ENCODE measurements around the gene ALDH1A1.

The ALDH1A1 gene

DNA sequence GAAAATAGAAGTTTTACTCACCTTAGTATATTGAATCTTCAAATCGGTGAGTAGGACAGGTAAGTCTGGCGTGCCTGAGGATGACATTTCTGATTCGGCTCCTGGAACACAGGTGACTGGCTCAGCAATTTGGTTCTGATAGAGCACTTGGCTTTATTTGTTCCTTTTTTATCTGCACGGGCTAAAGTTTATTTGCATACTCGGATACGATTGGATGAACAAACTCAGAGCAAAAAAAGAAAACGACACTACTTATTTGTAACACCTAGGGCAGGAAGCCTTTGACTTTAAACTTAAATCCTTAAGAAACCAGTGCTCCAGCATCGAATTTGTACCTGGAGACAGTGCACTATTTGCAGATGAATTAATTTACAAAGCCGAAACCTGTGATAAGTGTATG is at the start of gene ALDH1A1:
Gene ALDH1A1 (minus strand): TSS at position 140 of the 400 bp plus-strand sequence. CDS start 53 bp downstream, at position 87.
- no peak for DNase-seq (ENCODE audit: low read depth in 2 of 2)

DNA sequence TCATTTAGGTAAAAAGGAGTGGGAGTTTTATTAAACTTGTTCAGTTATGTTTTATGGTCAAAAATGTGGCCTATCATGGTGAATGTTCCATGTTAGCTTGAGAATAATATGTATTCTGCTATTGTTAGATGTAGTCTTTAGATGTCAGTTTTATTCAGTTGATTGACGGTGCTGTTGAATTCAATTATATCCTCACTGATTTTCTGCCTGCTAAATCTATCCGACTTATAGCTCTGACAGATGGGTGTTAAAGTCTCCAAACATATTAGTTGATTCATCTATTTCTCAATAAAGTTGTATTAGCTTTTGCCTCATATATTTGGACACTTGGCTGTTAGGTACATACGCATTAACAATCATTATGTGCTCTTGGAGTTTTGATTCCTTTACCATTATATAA is 49.0 kb upstream of the ALDH1A1 start:
- no peak for DNase-seq (ENCODE audit: low read depth in 2 of 2)

GRCh38 chr9:72998363-72998762 is 45.5 kb upstream of the ALDH1A1 start:
- DNase-seq (ENCODE audit: low read depth in 2 of 2), result no peak

DNA sequence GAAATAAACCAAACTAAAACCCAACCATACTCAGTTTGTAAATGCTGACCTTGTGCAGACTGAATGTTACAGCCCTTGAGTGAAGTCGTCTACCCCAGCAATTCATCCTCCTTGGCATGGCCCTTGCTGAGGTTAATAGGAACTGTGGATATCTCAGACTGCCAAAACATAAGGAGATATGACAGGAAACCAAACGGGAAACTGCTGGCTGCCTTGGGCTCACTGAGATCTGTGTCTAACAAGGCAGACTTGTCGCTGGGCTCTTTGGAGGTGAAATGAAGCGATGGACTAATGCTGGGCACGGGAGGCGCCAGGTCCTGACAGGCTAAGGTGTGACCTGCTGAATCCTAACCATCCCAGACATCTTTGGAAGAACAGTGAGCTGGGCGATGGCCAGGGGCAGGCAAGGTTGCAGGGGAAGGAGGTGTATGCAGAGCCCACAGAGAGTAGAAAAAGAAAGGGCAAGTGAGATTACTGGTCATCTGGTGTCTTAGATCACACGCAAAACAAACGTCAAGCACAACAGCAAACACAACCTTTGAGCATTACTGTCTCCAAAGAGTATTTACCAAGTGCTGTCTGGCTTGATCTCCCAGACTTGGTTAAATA is 44.6 kb upstream of the ALDH1A1 start:
- DNase-seq (ENCODE audit: low read depth in 2 of 2), result no peak

- no peak for DNase-seq (ENCODE audit: low read depth in 2 of 2)
Observed at GRCh38 chr9:72996684-72997314, 43.9 kb upstream of the ALDH1A1 start.

- no peak for DNase-seq (ENCODE audit: low read depth in 2 of 2)
Observed at GRCh38 chr9:72996114-72996513, 43.3 kb upstream of the ALDH1A1 start.

GRCh38 chr9:72995131-72996024 is 42.5 kb upstream of the ALDH1A1 start:
- no peak for DNase-seq (ENCODE audit: low read depth in 2 of 2)

DNA sequence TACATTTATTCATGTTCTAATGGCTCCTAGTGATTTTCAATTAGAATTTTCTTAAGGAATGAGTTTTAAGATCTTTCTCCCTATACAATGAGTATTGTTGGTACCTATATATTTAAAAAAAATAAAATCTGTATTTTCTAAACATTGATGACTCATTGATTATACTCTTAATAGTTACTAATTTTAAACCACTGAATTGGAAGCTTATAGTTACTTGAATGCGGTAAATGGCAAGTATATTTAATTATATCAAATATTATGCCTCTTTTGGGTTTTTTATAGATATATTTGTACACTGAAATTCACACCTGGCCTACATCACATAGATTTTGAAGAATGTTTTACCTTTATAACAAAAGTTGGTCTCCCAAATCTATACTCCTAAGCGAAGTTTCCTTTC is 38.9 kb upstream of the ALDH1A1 start:
- DNase-seq (ENCODE audit: low read depth in 2 of 2), result no peak

DNA sequence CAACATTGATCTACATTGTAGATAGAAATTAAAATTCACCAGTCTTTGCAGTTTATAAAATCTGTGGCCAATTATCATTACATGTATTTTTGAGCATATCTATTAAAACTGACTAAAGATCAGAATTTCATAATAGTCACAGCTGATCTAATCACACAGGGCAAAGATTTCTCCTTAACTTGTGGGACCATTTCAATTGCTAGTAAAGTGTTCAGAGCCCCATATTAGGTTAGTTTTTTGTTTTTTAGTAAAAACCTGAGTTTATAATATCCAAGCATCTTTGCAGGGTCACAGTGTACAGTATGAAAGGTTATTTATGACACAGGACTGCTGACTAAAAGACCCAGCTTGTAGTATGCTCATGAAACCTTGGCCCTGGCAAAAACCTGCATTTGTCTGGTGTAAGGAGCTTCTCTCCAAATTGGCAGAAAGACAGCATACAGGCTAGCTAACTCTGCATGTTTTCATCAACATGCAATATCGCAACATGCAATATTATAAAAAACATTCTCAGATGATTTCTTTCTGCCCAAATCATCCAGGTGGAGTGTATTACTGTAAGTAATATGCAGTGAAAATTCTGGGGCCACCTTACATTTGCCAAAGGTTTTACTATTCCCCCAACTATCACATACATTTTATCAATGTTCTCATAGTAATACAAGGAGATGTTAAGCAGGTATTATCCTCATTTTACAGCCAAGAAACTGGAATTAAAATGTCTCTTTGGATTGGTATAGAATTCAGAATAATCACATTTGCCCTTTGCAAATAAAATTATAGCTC is 37.7 kb upstream of the ALDH1A1 start:
- no peak for DNase-seq (ENCODE audit: low read depth in 2 of 2)

DNA sequence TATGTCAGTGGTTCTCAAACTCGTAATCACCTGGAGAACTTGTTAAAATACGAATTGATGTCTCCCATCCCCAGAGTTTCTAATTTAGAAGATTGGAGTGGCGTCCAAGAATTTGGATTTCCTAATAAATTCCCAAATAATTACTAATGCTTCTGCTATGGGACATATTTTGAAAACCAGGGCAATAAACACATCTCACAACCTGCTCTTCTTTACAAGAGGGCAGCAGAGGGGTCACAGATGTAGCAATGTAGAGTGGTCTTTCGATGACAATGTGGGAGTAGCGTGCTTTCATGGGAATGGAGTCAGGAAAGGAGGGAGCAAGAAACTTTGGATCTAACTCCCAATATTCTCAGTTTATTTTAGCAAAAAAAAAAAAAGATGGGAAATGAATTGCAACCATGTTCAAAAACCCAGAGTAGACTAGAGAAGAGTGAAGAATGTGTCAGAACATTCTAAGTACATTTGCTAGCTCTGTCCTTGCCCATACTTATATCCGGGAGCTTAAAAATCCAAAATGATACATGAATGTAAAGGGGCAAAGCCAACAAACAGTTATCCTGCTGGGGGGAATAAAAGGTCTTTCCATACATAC is 33.8 kb upstream of the ALDH1A1 start:
- no peak for DNase-seq (ENCODE audit: low read depth in 2 of 2)

- no peak for DNase-seq (ENCODE audit: low read depth in 2 of 2)
Observed at GRCh38 chr9:72985746-72986145, 32.9 kb upstream of the ALDH1A1 start.

GRCh38 chr9:72984991-72985390 is 32.1 kb upstream of the ALDH1A1 start:
- DNase-seq (ENCODE audit: low read depth in 2 of 2), result no peak

GRCh38 chr9:72984226-72984947 is 31.5 kb upstream of the ALDH1A1 start:
- DNase-seq (ENCODE audit: low read depth in 2 of 2), result no peak

GRCh38 chr9:72983512-72984225 is 30.8 kb upstream of the ALDH1A1 start:
- peak in 1 of 2 experiments; percentile 23 for DNase-seq (ENCODE audit: low read depth in 2 of 2)

DNA sequence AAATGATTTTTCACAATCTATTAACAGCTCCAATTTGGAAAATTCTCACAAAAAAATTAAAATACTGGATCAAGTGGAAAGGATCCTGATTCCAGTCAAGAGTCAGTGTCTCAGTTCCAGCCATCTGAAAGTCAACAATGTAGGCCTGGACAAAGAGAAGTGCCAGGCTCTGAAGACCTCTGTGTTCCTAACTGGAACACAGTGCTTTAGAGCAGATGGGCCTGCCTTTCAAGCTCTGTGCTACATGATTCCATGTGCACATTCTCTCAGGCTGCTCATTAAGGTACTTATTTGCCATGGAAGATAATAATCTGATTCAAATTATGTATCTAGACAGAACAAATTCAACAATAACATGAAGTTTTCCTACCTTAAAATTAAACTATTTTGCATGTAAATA is 30.2 kb upstream of the ALDH1A1 start:
- no peak for DNase-seq (ENCODE audit: low read depth in 2 of 2)

DNA sequence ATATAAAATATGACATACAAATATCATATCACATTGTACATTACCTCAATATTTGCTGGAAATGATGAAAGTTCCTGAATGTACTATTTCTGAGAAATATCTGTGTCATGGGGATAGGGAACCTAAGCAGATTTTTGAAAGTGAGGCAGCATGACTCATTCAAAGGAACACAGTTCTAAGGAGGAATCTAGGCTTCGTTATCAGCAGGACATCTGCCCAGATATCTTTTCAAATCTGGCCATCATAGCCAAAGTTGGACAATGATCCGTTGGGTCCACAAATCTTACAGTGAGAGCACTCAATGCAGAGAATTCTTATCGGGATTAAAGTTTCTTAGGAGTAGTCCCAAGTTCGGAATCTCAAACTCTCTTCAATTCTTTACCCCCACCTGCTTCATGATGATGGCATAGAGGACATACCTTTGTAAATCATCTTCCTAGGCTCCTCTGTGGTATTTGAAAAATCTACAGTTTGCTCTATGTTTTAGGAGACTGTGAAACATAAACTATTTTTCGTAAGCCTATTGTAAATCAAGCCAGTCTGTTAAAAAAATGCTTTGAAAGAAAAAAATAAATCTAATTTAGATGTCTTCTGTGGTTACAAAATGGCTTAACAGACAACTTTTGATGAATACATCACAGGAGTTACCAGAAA is 29.4 kb upstream of the ALDH1A1 start:
- no peak for DNase-seq (ENCODE audit: low read depth in 2 of 2)

DNA sequence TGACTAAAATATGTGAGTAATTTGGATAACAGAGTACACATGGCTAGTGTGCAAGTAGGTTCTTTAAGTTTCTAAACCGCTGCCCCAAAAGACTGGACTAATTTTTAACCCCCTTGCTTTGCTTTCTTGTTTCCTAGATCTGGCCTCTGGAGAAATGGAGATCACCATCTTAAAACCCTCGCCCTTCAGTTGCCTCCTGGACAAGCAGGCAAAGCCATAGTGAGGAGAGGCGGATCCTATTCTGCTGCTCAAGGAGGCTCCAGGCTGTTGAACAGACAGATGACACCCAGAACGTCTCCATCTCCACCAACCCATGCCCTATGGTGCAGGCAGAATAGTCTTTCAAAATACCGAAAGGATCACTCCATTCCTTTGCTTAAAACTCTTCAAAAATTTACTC is 28.6 kb upstream of the ALDH1A1 start:
- no peak for DNase-seq (ENCODE audit: low read depth in 2 of 2)

GRCh38 chr9:72980600-72981265 is 27.9 kb upstream of the ALDH1A1 start:
- no peak for DNase-seq (ENCODE audit: low read depth in 2 of 2)

DNA sequence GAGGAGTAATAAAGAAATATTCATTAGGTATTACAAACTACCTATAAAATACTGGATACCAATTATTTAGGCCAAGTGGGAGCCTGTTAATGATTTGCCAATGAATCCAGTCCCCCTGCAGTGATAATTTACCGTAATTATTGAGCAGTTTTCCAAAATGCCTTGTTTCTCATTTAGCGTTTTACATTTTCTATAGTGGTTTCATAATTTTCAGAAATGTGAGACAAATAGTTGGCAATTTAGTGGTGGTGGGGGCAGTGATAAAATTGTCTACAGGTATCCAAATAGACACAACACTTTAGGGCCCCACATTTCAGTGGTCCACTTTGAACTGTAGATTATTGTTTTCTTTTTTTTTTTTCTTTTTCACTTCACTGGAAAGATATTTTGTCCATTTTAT is 27.3 kb upstream of the ALDH1A1 start:
- DNase-seq (ENCODE audit: low read depth in 2 of 2), result no peak

All from fibroblast of skin of left quadriceps (primary cell).